Natural killer cell treated with Interleukin-12 subunit alpha and Interleukin-12 subunit beta and Interleukin-15 and Interleukin-18, amount 100 ng/mL, for 72 hours (primary cell): ENCODE measurements around the gene ROR1. TPM values are rescaled to one million over a fixed set of nuclear protein-coding genes. Genes with fewer than 3 reads are reported as not detected.
A peak's percentile ranks its signal among the peaks of the same experiment; 100 is the strongest.
"Not testable (repeated sequence)": the region's sequence is repeated elsewhere in the genome, so short reads cannot be mapped to it uniquely, and the experiment has no call there.

ENCODE experiments used
- ATAC-seq, 2 donors: fragments of 150-1000 bp; cut with Tn5 transposase in 1 of 2; sonication (Bioruptor Pico), chemical (Tn5 transposase) in 1 of 2; 2 replicates each; pipeline ENCODE4 v1.10.0; 2021
- DNase-seq: peaks from one replicate; pipeline ENCODE4 v3.0.0; 2022; ENCODE audit warnings: low spot score
- H3K27ac Mint-ChIP-seq, 2 donors: 1 replicate in 1 of 2; 2 replicates in 1 of 2; pipeline ENCODE4 v1.8.0; 2022; ENCODE audit warnings: mixed read lengths in 2 of 2, mild to moderate bottlenecking in 1 of 2, moderate library complexity in 1 of 2
- H3K27me3 Mint-ChIP-seq, 2 donors: 1 replicate in 1 of 2; 2 replicates in 1 of 2; pipeline ENCODE4 v1.8.0; 2022; ENCODE audit warnings: mixed read lengths in 2 of 2
- H3K36me3 Mint-ChIP-seq: one replicate; pipeline ENCODE4 v1.8.0; 2022; ENCODE audit warnings: mixed read lengths
- H3K4me1 Mint-ChIP-seq, 2 donors: 1 replicate in 1 of 2; 2 replicates in 1 of 2; pipeline ENCODE4 v1.8.0; 2022; ENCODE audit warnings: low read depth in 2 of 2, mixed read lengths in 2 of 2, mild to moderate bottlenecking in 1 of 2
- H3K4me3 Mint-ChIP-seq: one replicate; pipeline ENCODE4 v1.8.0; 2022; ENCODE audit warnings: mixed read lengths
- H3K9me3 Mint-ChIP-seq: 2 replicates; pipeline ENCODE4 v1.8.0; 2022; ENCODE audit warnings: mixed read lengths
- total RNA-seq, 2 donors: library from RNA; stranded (reverse); gene quantifications; one replicate each; pipeline ENCODE4 v1.2.3, GENCODE V29; 2022

The ROR1 gene
- total RNA-seq, 2 donors from 2014 or later, result 0.38 TPM; not detected in 1

- peak in 1 of 2 donors; percentile 9 for ATAC-seq
- H3K27me3 Mint-ChIP-seq, result peaks cover 45 to 51% of the 10 kb centered on the region in 2 donors
- peak overlapping the region; percentile 41 for H3K4me3 Mint-ChIP-seq
Observed at GRCh38 chr1:63774617-63775417, 1.0 kb downstream of the ROR1 start.

DNA sequence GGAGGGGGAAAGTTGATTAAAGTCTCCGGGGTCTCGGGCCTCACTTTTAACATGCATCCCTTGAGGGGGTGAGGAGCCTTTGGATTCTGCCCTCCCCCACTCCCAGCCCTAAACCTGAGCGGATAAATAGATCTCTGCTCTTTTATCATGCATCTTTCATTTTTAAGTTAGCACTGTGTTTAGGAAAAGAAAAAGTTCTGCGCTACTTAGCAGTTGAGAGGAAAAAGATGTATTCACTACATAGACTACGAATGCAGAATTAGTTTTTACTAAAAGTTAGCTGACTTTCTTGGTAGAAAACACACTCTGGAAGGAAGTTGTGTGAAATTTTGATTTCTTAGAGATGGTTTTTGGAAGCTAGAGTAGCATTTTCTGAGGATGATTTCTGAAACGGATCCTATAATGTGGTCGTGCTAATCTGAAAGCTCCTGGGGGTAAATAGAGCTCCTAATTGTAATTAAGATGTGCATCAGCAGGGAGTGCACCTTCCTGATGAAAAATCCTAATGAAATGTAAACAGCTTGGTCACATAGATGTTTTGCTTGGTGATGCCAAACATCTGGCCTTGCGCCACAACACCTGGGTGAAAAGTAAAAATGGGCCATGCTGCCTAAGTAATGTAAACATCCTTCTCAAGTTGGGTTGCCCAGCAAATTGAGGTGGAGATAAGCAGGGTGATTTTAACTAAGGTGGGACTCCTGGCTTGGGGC lies 1.8 kb downstream of the ROR1 start:
- Mint-ChIP-seq H3K36me3 (peaks cover 7% of the 10 kb centered on the region), H3K4me1 (peaks cover 6% of the 10 kb centered on the region in 2 donors), H3K27ac (no peak overlapping the region), H3K27me3 (peaks cover 40 to 59% of the 10 kb centered on the region in 2 donors), H3K4me3 (no peak overlapping the region), H3K9me3 (no peaks in the 10 kb centered on the region)
- ATAC-seq, result no peak
- DNase-seq, result no peak

More at GRCh38 chr1:63774617-63775417, 1.0 kb downstream of the ROR1 start:
- H3K27ac Mint-ChIP-seq, result no peak overlapping the region
- no peaks in the 10 kb centered on the region for H3K9me3 Mint-ChIP-seq
- peaks cover 6% of the 10 kb centered on the region in 2 donors for H3K4me1 Mint-ChIP-seq
- DNase-seq, result no peak
- H3K36me3 Mint-ChIP-seq, result peaks cover 7% of the 10 kb centered on the region

- H3K4me3 Mint-ChIP-seq, result no peak overlapping the region
- H3K27ac Mint-ChIP-seq, result no peak overlapping the region
- no peaks in the 10 kb centered on the region for H3K9me3 Mint-ChIP-seq
- no peak for DNase-seq
- ATAC-seq, result no peak
- peaks cover 39 to 67% of the 10 kb centered on the region in 2 donors for H3K27me3 Mint-ChIP-seq
- H3K4me1 Mint-ChIP-seq, result peaks cover 6% of the 10 kb centered on the region in 2 donors
- H3K36me3 Mint-ChIP-seq, result peaks cover 7% of the 10 kb centered on the region
Observed at GRCh38 chr1:63777286-63777685, 3.5 kb downstream of the ROR1 start.

DNA sequence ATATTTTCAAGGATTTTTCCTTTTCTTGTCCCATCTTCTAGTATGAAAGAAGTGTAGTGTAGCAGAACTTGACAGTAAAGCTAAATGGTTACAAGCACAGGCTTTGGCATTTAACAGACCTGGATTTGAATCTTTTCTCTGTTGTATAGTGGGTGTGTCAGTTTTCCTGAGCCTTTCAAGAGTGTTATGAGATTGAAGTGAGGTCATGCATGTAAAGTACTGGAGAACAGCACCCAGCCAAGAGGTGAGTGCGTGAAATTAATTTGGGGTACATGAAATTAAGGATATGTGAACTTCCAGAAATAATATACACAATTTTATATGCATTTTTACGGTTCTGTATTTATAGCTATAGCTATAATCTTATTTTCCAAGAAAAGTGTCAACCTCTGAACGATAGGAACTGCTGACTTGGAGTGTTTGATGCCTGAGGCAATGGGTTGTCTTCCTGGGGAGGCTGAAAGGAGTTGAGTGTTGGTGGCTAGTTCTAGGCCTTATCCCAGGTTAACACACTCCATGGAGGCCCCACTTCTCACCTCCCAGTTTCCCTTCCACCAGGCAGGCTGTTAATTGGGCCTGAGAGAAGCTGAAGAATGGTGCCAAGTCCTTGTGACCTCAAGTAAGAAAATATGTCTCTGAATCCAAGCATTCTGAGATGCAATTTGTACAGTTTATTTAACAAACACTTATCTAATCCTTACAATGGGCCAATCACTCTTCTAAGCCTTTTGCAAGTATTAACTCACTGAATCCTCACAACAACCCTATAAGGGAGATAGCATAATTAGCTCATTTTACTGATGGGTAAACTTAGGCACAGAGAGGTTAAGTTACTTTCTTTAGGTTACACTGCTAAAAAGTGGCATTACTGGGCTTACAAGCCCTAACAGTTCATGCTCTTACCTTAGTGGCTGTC lies 4.4 kb downstream of the ROR1 start:
- Mint-ChIP-seq H3K27ac (no peak overlapping the region), H3K36me3 (peaks cover 2% of the 10 kb centered on the region), H3K27me3 (peaks cover 38 to 70% of the 10 kb centered on the region in 2 donors), H3K4me3 (no peak overlapping the region), H3K4me1 (peaks cover 2% of the 10 kb centered on the region in 2 donors), H3K9me3 (no peaks in the 10 kb centered on the region)
- DNase-seq (no peak), ATAC-seq (no peak)

DNA sequence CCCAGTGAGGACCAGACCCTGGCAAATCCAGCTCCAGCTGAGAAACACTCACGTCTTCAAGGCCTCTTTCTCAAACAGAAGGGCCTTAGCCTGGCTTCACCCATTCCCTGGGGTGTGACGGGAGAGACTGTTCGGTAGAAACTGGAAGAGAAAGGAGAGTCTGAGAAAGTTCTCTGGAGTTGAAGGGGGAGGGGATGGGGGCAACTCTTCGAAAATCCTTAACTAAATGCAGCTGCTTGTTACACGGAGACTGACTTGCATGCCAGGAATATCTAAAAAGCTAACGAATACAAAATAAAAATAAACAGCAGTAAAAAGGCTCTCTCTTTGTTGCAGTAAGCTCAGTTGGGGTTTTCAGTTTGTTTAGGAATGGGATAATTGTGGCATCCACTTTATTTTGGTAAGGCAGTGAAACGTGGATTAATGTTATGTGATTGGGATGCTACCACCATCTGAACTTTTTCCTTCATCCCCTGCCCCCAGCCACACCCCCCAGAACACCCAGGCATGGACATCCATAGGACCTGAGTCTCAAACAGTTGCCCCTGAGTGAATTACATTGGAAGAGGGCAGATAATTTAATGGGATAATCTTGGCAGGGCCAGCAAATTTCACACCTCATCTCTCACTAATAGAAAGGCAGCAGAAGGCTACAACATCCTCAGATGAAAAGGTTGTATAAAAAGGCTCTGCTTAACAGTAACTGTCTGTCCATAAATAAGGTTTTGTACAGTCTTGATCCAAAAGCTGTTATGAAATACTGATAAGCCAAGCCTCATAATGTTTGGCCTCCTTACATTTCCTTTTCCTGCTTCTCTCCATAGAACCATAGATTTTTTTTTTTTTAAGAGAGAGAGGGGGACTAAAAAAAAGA lies 5.8 kb downstream of the ROR1 start:
- H3K36me3 Mint-ChIP-seq, result no peaks in the 10 kb centered on the region
- peaks cover 37 to 65% of the 10 kb centered on the region in 2 donors for H3K27me3 Mint-ChIP-seq
- DNase-seq (no peak), ATAC-seq (no peak)
- H3K27ac Mint-ChIP-seq, result no peak overlapping the region
- no peaks in the 10 kb centered on the region for H3K9me3 Mint-ChIP-seq
- H3K4me1 Mint-ChIP-seq, result no peaks in the 10 kb centered on the region
- H3K4me3 Mint-ChIP-seq, result no peak overlapping the region

- H3K9me3 Mint-ChIP-seq, result no peaks in the 10 kb centered on the region
- DNase-seq (no peak), ATAC-seq (no peak)
- no peak overlapping the region for H3K4me3 Mint-ChIP-seq
- H3K36me3 Mint-ChIP-seq, result no peaks in the 10 kb centered on the region
- H3K27me3 Mint-ChIP-seq, result peaks cover 30 to 57% of the 10 kb centered on the region in 2 donors
- no peaks in the 10 kb centered on the region for H3K4me1 Mint-ChIP-seq
- H3K27ac Mint-ChIP-seq, result no peak overlapping the region
Observed at GRCh38 chr1:63780565-63780964, 6.7 kb downstream of the ROR1 start.

DNA sequence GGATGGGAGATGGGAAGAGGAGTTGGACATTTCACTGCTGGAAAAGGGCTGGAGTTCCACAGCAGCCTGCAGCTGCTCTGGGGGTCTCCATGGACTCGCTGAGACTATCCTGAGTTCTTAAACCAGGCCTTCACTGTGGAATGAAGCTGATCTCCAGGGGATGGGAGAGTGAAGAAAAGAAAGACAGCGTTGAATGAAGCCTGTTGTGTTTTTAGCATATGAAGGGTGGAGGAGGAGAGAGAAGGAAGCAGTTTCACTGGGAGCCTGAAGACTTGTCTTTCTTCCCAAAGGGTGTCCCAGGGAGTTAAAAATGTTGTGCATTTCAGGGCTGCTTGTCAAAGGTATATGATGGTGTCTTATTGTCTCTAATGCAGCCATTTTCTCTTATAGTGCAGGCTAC lies 9.2 kb downstream of the ROR1 start:
- DNase-seq (no peak), ATAC-seq (no peak)
- H3K9me3 Mint-ChIP-seq, result no peaks in the 10 kb centered on the region
- H3K27me3 Mint-ChIP-seq, result peaks cover 12 to 36% of the 10 kb centered on the region in 2 donors
- H3K27ac Mint-ChIP-seq, result no peak overlapping the region
- H3K36me3 Mint-ChIP-seq, result no peaks in the 10 kb centered on the region
- H3K4me1 Mint-ChIP-seq, result no peaks in the 10 kb centered on the region
- H3K4me3 Mint-ChIP-seq, result no peak overlapping the region

GRCh38 chr1:63784083-63784482 lies 10.3 kb downstream of the ROR1 start:
- Mint-ChIP-seq H3K27me3 (peaks cover 12 to 33% of the 10 kb centered on the region in 2 donors), H3K36me3 (no peaks in the 10 kb centered on the region), H3K4me3 (no peak overlapping the region), H3K27ac (no peak overlapping the region), H3K9me3 (no peaks in the 10 kb centered on the region), H3K4me1 (no peaks in the 10 kb centered on the region)
- DNase-seq (no peak), ATAC-seq (no peak)

- Mint-ChIP-seq H3K27ac (no peak overlapping the region), H3K9me3 (no peaks in the 10 kb centered on the region), H3K27me3 (peaks cover 12 to 33% of the 10 kb centered on the region in 2 donors)
Observed at GRCh38 chr1:63784489-63785390, 10.9 kb downstream of the ROR1 start.

GRCh38 chr1:63787270-63787669 lies 13.5 kb downstream of the ROR1 start:
- H3K27ac Mint-ChIP-seq, DNase-seq, H3K4me1 Mint-ChIP-seq, H3K4me3 Mint-ChIP-seq, ATAC-seq, H3K36me3 Mint-ChIP-seq, H3K9me3 Mint-ChIP-seq: not testable (repeated sequence)
- H3K27me3 Mint-ChIP-seq, result peaks cover 13 to 41% of the 10 kb centered on the region in 2 donors

More at GRCh38 chr1:63784489-63785390, 10.9 kb downstream of the ROR1 start:
- Mint-ChIP-seq H3K4me3 (no peak overlapping the region), H3K4me1 (no peaks in the 10 kb centered on the region), H3K36me3 (no peaks in the 10 kb centered on the region)
- no peak for ATAC-seq
- DNase-seq, result no peak

DNA sequence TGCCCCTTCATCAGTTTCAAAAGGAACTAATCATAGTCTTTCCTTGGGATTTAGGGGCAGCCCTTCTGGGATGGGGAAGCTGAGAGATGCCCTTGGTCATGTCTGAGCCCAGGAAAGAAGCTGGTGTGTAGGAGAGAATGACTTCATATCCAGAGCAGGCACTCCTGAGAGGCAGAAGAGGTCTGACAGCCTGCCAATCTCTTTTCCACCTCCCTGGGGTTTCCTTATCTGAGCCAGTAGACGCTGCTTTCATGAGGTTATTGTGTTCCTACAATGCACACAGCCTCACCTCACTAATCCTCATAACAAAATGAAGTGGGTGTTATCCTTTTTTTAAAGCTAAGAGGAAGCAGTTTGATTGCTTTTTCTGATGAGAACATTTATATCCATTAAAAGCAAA lies 14.1 kb downstream of the ROR1 start:
- Mint-ChIP-seq H3K4me1 (no peaks in the 10 kb centered on the region), H3K27me3 (peaks cover 10 to 36% of the 10 kb centered on the region in 2 donors), H3K4me3 (no peak overlapping the region), H3K36me3 (no peaks in the 10 kb centered on the region), H3K27ac (no peak overlapping the region), H3K9me3 (no peaks in the 10 kb centered on the region)
- DNase-seq (no peak), ATAC-seq (no peak)
